HG02642 (cell line): Measurements from ENCODE around the gene DSG2.
"Not testable (repeated sequence)": the region's sequence is repeated elsewhere in the genome, so short reads cannot be mapped to it uniquely, and the experiment has no call there.

Source experiments
- ATAC-seq: cut with Tn5 transposase; IDR thresholded peaks from one replicate; pipeline ENCODE4 v1.9.1; 2021; ENCODE audit warnings: mild to moderate bottlenecking; ENCODE audit not compliant: unreplicated experiment, poor library complexity

The DSG2 gene

GRCh38 chr18:31497836-31498573 is at the start of gene DSG2:
Gene DSG2, plus strand, starts transcription at chr18:31498177. Its CDS starts 75 bp downstream, at chr18:31498252.
- ATAC-seq: peak; percentile 63

- ATAC-seq: no peak
Measured at GRCh38 chr18:31450409-31450808, 47.6 kb upstream of the DSG2 start.

GRCh38 chr18:31451625-31452024 is 46.4 kb upstream of the DSG2 start:
- ATAC-seq: no peak

- ATAC-seq: no peak
Measured at GRCh38 chr18:31454066-31454708, 43.8 kb upstream of the DSG2 start.

- no peak for ATAC-seq
Measured at GRCh38 chr18:31469629-31470028, 28.3 kb upstream of the DSG2 start.

- no peak for ATAC-seq
Measured at GRCh38 chr18:31478688-31479087, 19.3 kb upstream of the DSG2 start.

GRCh38 chr18:31482051-31482450 is 15.9 kb upstream of the DSG2 start:
- no peak for ATAC-seq

GRCh38 chr18:31483396-31483795 is 14.6 kb upstream of the DSG2 start:
- ATAC-seq: no peak

- ATAC-seq: no peak
Measured at GRCh38 chr18:31484461-31484860, 13.5 kb upstream of the DSG2 start.

GRCh38 chr18:31486165-31486564 is 11.8 kb upstream of the DSG2 start:
- ATAC-seq: no peak

- ATAC-seq: no peak
Measured at GRCh38 chr18:31487246-31488015, 10.5 kb upstream of the DSG2 start.

GRCh38 chr18:31489311-31489710 is 8.7 kb upstream of the DSG2 start:
- no peak for ATAC-seq

- peak; percentile 80 for ATAC-seq
Measured at GRCh38 chr18:31490387-31490786, 7.6 kb upstream of the DSG2 start.

GRCh38 chr18:31490833-31491232 is 7.1 kb upstream of the DSG2 start:
- ATAC-seq: no peak

- no peak for ATAC-seq
Measured at GRCh38 chr18:31491586-31491985, 6.4 kb upstream of the DSG2 start.

- no peak for ATAC-seq
Measured at GRCh38 chr18:31492671-31493070, 5.3 kb upstream of the DSG2 start.

- no peak for ATAC-seq
Measured at GRCh38 chr18:31493171-31493570, 4.8 kb upstream of the DSG2 start.

GRCh38 chr18:31493941-31494340 is 4.0 kb upstream of the DSG2 start:
- ATAC-seq: no peak

- not testable (repeated sequence) for ATAC-seq
Measured at GRCh38 chr18:31494705-31495244, 3.2 kb upstream of the DSG2 start.

GRCh38 chr18:31497404-31497835 is 557 bp upstream of the DSG2 start:
- ATAC-seq: no peak
